RWPE2 (cell line): Measurements from ENCODE around the gene LSM10.

Experiments
- ATAC-seq: fragments of 200-7000 bp; cut with Tn5 transposase; 3 replicates; pipeline ENCODE4 v1.9.1; 2021; ENCODE audit warnings: low read depth
- DNase-seq: peaks from one replicate; pipeline ENCODE4 v3.0.0-alpha.2; 2020; ENCODE audit warnings: low spot score
- H3K27ac ChIP-seq: fragments of 450-650 bp; 2 replicates; pipeline ENCODE4 v1.5.1; 2017; ENCODE audit warnings: mild to moderate bottlenecking; ENCODE audit not compliant: poor library complexity, severe bottlenecking
- H3K27me3 ChIP-seq: fragments of 250-450 bp; sonication (Bioruptor Pico); 2 replicates; pipeline ENCODE4 v1.5.1; 2021; ENCODE audit warnings: mild to moderate bottlenecking, moderate library complexity; ENCODE audit not compliant: insufficient read depth, poor library complexity, severe bottlenecking
- H3K36me3 ChIP-seq: fragments of 250-450 bp; sonication (Bioruptor Pico); 2 replicates; pipeline ENCODE4 v1.5.1; 2020; ENCODE audit warnings: low read depth, mild to moderate bottlenecking, moderate library complexity
- H3K4me1 ChIP-seq: fragments of 250-450 bp; sonication (Bioruptor Pico); 2 replicates; pipeline ENCODE4 v1.5.1; 2021; ENCODE audit warnings: mild to moderate bottlenecking, moderate library complexity; ENCODE audit not compliant: insufficient read depth, poor library complexity, severe bottlenecking
- H3K4me3 ChIP-seq: fragments of 250-450 bp; sonication (Bioruptor Pico); 2 replicates; pipeline ENCODE4 v1.5.1; 2021; ENCODE audit warnings: mild to moderate bottlenecking, moderate library complexity; ENCODE audit not compliant: severe bottlenecking
- H3K9me3 ChIP-seq: fragments of 250-450 bp; sonication (Bioruptor Pico); 2 replicates; pipeline ENCODE4 v1.5.1; 2021; ENCODE audit warnings: mild to moderate bottlenecking, moderate library complexity; ENCODE audit not compliant: severe bottlenecking
- CTCF ChIP-seq: fragments of 450-650 bp; IDR thresholded peaks from one replicate; pipeline ENCODE4 v1.5.1; 2017; ENCODE audit warnings: mild to moderate bottlenecking, moderate library complexity; ENCODE audit not compliant: poor library complexity, severe bottlenecking

LSM10 gene

GRCh38 chr1:36343651-36344394 is 53.9 kb downstream of the LSM10 start:
- no peaks in the 10 kb centered on the region for H3K9me3 ChIP-seq
- no peak for TF ChIP-seq CTCF
- ATAC-seq (no peak), DNase-seq (no peak)
- H3K36me3 ChIP-seq = peaks cover 40% of the 10 kb centered on the region
- peak overlapping the region; percentile 50 for H3K27ac ChIP-seq
- peaks cover 4% of the 10 kb centered on the region for H3K4me1 ChIP-seq
- H3K4me3 ChIP-seq = no peak overlapping the region
- H3K27me3 ChIP-seq = no peaks in the 10 kb centered on the region
